ENCODE results near the gene PCNX3. TPM values are rescaled to one million over a fixed set of nuclear protein-coding genes. Genes with fewer than 3 reads are reported as not detected.
A peak's percentile ranks its signal among the peaks of the same experiment; 100 is the strongest.

PCNX3 gene
- polyA plus RNA-seq, 1 experiment = 9.7 TPM

DNA sequence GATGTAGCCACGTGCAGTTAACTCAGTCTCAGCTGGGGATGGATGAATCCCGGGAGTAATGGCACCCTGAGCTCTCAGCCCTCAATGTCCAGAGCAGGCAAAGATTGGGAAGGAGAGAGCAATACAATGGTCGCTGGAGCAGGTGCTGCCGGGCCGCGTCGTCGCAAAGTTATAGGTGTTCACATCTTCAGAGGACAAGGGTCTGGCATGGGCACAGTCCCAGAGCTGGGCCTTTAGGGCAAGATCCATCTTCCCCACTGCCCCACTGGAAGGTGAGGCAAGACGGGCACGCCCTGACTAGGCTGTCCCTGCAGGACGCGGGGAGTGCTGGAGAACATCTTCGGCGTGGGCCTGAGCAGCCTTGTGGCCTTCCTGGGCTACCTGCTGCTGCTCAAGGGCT is 7.6 kb downstream of the PCNX3 start:
- Histone ChIP-seq H3K4me3 (ENCODE audit: low read depth, low read length) (no peak overlapping the region), H3K27ac (ENCODE audit: low read depth, low read length) (no peak overlapping the region), H3K27me3 (ENCODE audit: control insufficient read depth, insufficient read depth, low read length) (no peaks in the 10 kb centered on the region), H3K9me3 (ENCODE audit: control insufficient read depth, insufficient read depth, low read length) (no peaks in the 10 kb centered on the region; the same call in 1 of the 2 replicates)
- ChIA-PET CTCF (interaction anchor here (1.4 kb wide), 1 partner anchor 194 kb away, joined by 5 read pairs; no protein-coding TSS in a partner anchor), POLR2A (interaction anchor here (1.2 kb wide), 1 partner anchor 15 kb away, joined by 4 read pairs; the partner anchor contains the start of gene SIPA1)
- TF ChIP-seq, protein P1, sequence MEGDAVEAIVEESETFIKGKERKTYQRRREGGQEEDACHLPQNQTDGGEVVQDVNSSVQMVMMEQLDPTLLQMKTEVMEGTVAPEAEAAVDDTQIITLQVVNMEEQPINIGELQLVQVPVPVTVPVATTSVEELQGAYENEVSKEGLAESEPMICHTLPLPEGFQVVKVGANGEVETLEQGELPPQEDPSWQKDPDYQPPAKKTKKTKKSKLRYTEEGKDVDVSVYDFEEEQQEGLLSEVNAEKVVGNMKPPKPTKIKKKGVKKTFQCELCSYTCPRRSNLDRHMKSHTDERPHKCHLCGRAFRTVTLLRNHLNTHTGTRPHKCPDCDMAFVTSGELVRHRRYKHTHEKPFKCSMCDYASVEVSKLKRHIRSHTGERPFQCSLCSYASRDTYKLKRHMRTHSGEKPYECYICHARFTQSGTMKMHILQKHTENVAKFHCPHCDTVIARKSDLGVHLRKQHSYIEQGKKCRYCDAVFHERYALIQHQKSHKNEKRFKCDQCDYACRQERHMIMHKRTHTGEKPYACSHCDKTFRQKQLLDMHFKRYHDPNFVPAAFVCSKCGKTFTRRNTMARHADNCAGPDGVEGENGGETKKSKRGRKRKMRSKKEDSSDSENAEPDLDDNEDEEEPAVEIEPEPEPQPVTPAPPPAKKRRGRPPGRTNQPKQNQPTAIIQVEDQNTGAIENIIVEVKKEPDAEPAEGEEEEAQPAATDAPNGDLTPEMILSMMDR (IDR thresholded peaks at IDR 0.05; ENCODE audit: low read depth, low read length) = no peak
- DNase-seq (ENCODE audit: low read depth, low spot score) = no peak

DNA sequence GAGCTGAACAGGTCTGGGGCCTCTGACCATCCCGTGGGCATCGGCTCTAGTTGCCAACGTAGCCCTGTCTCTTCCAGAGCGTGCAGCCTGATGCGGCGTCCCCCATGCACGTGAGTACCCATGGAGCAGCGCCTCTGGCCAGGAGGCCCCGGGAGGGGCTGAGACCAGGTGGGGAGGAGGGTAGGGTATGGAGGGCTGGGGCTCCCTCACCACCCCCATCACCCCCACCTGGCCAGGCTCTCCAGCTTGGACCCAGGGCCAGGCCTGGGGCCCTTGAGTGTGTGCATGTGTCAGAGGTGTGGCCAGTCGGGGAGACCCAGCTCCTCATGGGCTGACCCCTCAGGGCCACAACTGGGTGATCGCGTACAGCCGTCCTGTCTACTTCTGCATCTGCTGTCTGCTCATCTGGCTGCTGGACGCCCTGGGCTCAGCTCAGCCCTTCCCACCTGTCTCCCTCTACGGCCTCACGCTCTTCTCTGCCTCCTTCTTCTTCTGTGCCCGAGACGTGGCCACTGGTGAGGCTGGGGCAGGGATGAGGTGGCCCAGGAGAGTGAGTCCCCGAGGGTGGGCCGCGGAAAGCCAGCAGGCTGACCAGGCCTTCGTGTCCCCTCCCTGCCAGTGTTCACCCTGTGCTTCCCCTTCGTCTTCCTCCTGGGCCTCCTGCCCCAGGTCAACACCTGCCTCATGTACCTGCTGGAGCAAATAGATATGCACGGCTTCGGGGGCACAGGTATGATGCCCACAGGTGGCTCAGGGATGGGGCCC is 8.5 kb downstream of the PCNX3 start:
- POLR2A ChIA-PET = no interaction called here
- CTCF ChIA-PET = no interaction called here
- no peak overlapping the region for H3K4me3 ChIP-seq (ENCODE audit: low read depth, low read length)
- DNase-seq (ENCODE audit: low read depth, low spot score) = no peak
- no peaks in the 10 kb centered on the region; the same call in 1 of the 2 replicates for H3K9me3 ChIP-seq (ENCODE audit: control insufficient read depth, insufficient read depth, low read length)
- no peak overlapping the region for H3K27ac ChIP-seq (ENCODE audit: low read depth, low read length)
- no peaks in the 10 kb centered on the region for H3K27me3 ChIP-seq (ENCODE audit: control insufficient read depth, insufficient read depth, low read length)
- TF ChIP-seq, protein P1 (IDR thresholded peaks at IDR 0.05; ENCODE audit: low read depth, low read length) = no peak

DNA sequence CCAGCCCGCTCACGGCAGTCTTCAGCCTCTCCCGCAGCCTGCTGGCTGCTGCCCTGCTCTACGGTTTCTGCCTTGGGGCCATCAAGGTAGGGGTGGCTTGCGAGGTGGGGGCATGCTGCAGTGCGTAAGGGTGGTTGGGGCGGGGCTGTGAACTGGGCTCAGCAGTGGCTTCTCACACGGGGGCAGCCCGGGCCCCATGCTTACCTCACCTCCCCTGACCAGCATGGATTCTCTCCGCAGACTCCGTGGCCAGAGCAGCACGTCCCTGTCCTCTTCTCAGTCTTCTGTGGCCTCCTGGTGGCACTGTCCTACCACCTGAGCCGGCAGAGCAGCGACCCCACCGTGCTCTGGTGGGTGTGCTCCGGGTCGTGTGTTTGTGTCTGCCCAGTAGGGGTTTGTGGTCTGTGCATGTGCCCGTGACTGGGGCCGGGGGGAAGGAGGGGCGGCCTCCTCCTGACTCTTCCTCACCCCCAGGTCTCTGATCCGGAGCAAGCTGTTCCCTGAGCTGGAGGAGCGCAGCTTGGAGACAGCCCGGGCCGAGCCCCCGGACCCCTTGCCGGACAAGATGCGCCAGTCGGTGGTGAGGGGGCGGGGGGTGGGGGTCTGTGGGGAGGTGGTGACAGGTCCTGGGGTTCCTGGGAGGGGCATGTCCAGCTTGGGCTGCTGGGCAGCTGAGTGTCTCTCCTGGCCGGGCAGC is 9.5 kb downstream of the PCNX3 start:
- no peaks in the 10 kb centered on the region; the same call in 1 of the 2 replicates for H3K9me3 ChIP-seq (ENCODE audit: control insufficient read depth, insufficient read depth, low read length)
- DNase-seq (ENCODE audit: low read depth, low spot score) = no peak
- no peak overlapping the region for H3K27ac ChIP-seq (ENCODE audit: low read depth, low read length)
- CTCF ChIA-PET = interaction anchor here (0.9 kb wide), 1 partner anchor 12 kb away, joined by 3 read pairs; no protein-coding TSS in a partner anchor
- H3K27me3 ChIP-seq (ENCODE audit: control insufficient read depth, insufficient read depth, low read length) = no peaks in the 10 kb centered on the region
- H3K4me3 ChIP-seq (ENCODE audit: low read depth, low read length) = no peak overlapping the region
- POLR2A ChIA-PET = no interaction called here
- TF ChIP-seq, protein P1 (IDR thresholded peaks at IDR 0.05; ENCODE audit: low read depth, low read length) = no peak

DNA sequence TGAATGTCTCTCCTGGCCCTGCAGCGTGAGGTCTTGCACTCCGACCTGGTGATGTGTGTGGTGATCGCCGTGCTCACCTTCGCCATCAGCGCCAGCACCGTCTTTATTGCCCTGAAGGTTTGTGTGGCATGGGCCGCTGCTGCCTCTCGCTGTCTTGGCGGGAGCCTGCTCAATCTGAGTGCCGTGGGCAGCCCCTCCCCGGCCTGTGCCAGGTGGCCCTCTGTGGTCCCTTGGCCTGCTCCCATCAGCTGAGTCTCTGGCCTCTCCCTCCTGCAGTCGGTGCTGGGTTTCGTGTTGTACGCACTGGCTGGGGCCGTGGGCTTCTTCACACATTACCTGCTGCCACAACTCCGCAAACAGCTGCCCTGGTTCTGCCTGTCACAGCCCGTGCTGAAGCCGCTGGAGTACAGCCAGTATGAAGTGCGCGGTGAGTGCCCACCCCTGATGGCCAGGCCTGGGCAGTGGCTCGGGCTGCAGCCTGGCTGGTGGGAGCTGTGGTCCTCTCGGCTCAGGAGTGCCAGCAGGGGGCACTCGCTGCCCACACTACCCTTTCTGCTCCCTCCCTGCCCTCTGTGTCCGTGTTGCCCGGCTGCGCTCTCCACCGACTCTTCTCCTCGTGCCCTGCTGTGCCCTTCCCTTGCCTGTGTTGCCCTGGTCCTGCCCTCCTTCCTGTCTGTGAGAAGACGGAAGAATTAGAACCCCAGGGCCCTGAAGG is 10.2 kb downstream of the PCNX3 start:
- no peaks in the 10 kb centered on the region; the same call in 1 of the 2 replicates for H3K9me3 ChIP-seq (ENCODE audit: control insufficient read depth, insufficient read depth, low read length)
- TF ChIP-seq, protein P1 (IDR thresholded peaks at IDR 0.05; ENCODE audit: low read depth, low read length) = peak; percentile 45
- no peak for DNase-seq (ENCODE audit: low read depth, low spot score)
- H3K27me3 ChIP-seq (ENCODE audit: control insufficient read depth, insufficient read depth, low read length) = no peaks in the 10 kb centered on the region
- ChIA-PET CTCF (interaction anchor here (0.9 to 1.2 kb wide), 2 partner anchors 11 to 12 kb away, joined by 3 read pairs; no protein-coding TSS in a partner anchor), POLR2A (no interaction called here)
- no peak overlapping the region for H3K4me3 ChIP-seq (ENCODE audit: low read depth, low read length)
- no peak overlapping the region for H3K27ac ChIP-seq (ENCODE audit: low read depth, low read length)

Data from AG04450 (cell line).